BJ (cell line): ENCODE measurements around the gene CCDC12. TPM values are rescaled to one million over a fixed set of nuclear protein-coding genes. Genes with fewer than 3 reads are reported as not detected.
A peak's percentile ranks its signal among the peaks of the same experiment; 100 is the strongest.

ENCODE experiments used
- CTCF ChIA-PET: fragments of 350-600 bp; formaldehyde crosslinking; extraction: SDS; loops from one replicate; lab custom pipeline; 2021; ENCODE audit warnings: antibody characterized with exemption, inconsistent platforms; lab: Yijun Ruan, JAX
- POLR2A ChIA-PET: fragments of 300-600 bp; sonication (Branson Sonifier 250); formaldehyde crosslinking; extraction: SDS; loops from one replicate; lab custom pipeline; 2021; ENCODE audit warnings: antibody characterized with exemption; lab: Charles Lee
- DNase-seq: peaks from one replicate; pipeline ENCODE4 v3.0.0-alpha.2; 2011; ENCODE audit warnings: low read depth
- H3K27me3 ChIP-seq: 2 replicates; pipeline ENCODE4 v1.6.0; 2011; ENCODE audit warnings: low read length; ENCODE audit not compliant: control insufficient read depth, insufficient read depth
- H3K36me3 ChIP-seq: 2 replicates; pipeline ENCODE4 v1.5.1; 2011; ENCODE audit warnings: low read length; ENCODE audit not compliant: control insufficient read depth, insufficient read depth
- H3K4me3 ChIP-seq: 2 replicates; pipeline ENCODE4 v1.5.1; 2011; ENCODE audit warnings: low read depth, mild to moderate bottlenecking, control low read depth, low read length
- polyA plus RNA-seq: library from polyadenylated mRNA; depleted of rRNA; stranded (reverse); fragments of >200 nt; gene quantifications from 2 replicates; pipeline ENCODE4 v1.2.3, GENCODE V29; 2011
- TF ChIP-seq, protein P1 (sequence below): IDR thresholded peaks from 2 replicates; pipeline ENCODE4 v1.5.1; 2011; ENCODE audit warnings: low read depth, mild to moderate bottlenecking, control low read depth, inconsistent platforms, low read length, moderate library complexity; ENCODE audit not compliant: insufficient read depth

Gene CCDC12
- polyA plus RNA-seq, 1 experiment: 20.8 TPM

- CTCF ChIA-PET: interaction anchor here (1.0 to 7.4 kb wide), 3 partner anchors 11 to 192 kb away, joined by 3 to 50 read pairs (median 9); no protein-coding TSS in a partner anchor
- POLR2A ChIA-PET: no interaction called here
- TF ChIP-seq, protein P1, sequence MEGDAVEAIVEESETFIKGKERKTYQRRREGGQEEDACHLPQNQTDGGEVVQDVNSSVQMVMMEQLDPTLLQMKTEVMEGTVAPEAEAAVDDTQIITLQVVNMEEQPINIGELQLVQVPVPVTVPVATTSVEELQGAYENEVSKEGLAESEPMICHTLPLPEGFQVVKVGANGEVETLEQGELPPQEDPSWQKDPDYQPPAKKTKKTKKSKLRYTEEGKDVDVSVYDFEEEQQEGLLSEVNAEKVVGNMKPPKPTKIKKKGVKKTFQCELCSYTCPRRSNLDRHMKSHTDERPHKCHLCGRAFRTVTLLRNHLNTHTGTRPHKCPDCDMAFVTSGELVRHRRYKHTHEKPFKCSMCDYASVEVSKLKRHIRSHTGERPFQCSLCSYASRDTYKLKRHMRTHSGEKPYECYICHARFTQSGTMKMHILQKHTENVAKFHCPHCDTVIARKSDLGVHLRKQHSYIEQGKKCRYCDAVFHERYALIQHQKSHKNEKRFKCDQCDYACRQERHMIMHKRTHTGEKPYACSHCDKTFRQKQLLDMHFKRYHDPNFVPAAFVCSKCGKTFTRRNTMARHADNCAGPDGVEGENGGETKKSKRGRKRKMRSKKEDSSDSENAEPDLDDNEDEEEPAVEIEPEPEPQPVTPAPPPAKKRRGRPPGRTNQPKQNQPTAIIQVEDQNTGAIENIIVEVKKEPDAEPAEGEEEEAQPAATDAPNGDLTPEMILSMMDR: no peak
- DNase-seq: no peak
- H3K4me3 ChIP-seq: no peak overlapping the region
- H3K27me3 ChIP-seq: peaks cover 2% of the 10 kb centered on the region; the same call in 1 of the 2 replicates
- H3K36me3 ChIP-seq: no peaks in the 10 kb centered on the region
Observed at GRCh38 chr3:46897829-46898320, 78.7 kb downstream of the CCDC12 start.

- TF ChIP-seq, protein P1: no peak
- POLR2A ChIA-PET: no interaction called here
- no peaks in the 10 kb centered on the region for H3K36me3 ChIP-seq
- no peak for DNase-seq
- CTCF ChIA-PET: interaction anchor here (0.6 to 4.2 kb wide), 5 partner anchors 11 to 87 kb away, joined by 3 to 47 read pairs (median 17); no protein-coding TSS in a partner anchor
- no peak overlapping the region for H3K4me3 ChIP-seq
- H3K27me3 ChIP-seq: peaks cover 2% of the 10 kb centered on the region; the same call in 1 of the 2 replicates
Observed at GRCh38 chr3:46897031-46897430, 79.5 kb downstream of the CCDC12 start.

DNA sequence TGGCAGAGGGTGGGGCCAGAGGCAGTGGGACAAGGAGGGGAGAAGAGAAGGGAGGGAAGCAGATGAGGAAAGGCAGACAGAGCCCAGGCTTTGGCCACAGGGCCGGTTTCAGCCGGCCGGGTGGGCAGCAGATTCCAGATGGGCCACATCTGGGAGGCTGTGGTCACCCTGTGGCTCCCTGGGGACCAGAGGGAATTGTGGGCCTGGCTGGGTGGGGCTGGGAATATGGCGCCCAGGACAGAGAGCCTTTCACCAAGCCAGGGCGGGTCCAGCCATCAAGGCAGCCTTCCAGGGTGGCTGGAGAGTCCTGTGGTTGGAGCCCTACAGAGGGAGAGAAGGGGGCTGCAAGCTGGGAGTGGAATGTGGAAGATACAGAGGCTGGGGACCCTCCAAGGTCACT is 80.2 kb downstream of the CCDC12 start:
- POLR2A ChIA-PET: no interaction called here
- no peak overlapping the region for H3K4me3 ChIP-seq
- DNase-seq: no peak
- peaks cover 2% of the 10 kb centered on the region; the same call in 1 of the 2 replicates for H3K27me3 ChIP-seq
- H3K36me3 ChIP-seq: no peaks in the 10 kb centered on the region
- CTCF ChIA-PET: interaction anchor here (1.0 to 4.8 kb wide), 14 partner anchors 8 to 407 kb away, joined by 4 to 55 read pairs (median 10); partner anchors contain the start of gene PTH1R
- TF ChIP-seq, protein P1: no peak

DNA sequence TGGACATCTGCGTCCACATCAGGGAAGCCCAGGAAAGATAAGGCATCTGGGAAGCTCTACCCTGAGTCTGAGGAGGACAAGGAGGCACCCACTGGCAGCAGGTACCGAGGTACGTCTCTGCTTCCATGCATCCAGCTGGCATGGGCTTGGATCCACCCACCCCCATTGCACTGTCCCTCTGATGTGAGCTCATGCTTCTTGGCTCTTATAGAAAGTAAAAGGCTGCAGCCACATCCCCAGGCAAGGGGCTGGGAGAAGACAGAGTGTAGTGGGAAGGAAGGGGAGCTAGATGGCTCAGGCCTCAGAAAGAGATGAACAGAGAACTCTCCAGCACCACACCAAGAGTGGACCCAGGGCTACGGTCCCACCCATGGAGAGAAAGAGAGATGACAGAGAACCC is 80.8 kb downstream of the CCDC12 start:
- ChIA-PET POLR2A (no interaction called here), CTCF (interaction anchor here (0.6 to 4.8 kb wide), 25 partner anchors 9 to 1080 kb away, joined by 3 to 55 read pairs (median 6); partner anchors contain the start of genes NBEAL2 and PTH1R)
- TF ChIP-seq, protein P1: no peak

GRCh38 chr3:46895204-46895660 is 81.3 kb downstream of the CCDC12 start:
- Histone ChIP-seq H3K4me3 (no peak overlapping the region), H3K27me3 (peaks cover 2% of the 10 kb centered on the region; the same call in 1 of the 2 replicates), H3K36me3 (no peaks in the 10 kb centered on the region)
- ChIA-PET CTCF (interaction anchor here (0.6 to 4.8 kb wide), 30 partner anchors 9 to 1079 kb away, joined by 3 to 55 read pairs (median 5); partner anchors contain the start of genes NBEAL2 and PTH1R), POLR2A (no interaction called here)
- TF ChIP-seq, protein P1: peak; percentile 93
- no peak for DNase-seq

More for the DNA sequence above, 80.8 kb downstream of the CCDC12 start:
- Histone ChIP-seq H3K27me3 (peaks cover 2% of the 10 kb centered on the region; the same call in 1 of the 2 replicates), H3K36me3 (no peaks in the 10 kb centered on the region), H3K4me3 (no peak overlapping the region)
- DNase-seq: no peak
